Liver (tissue), 9 donors: Measurements from ENCODE around the gene ACTR2. TPM values are rescaled to one million over a fixed set of nuclear protein-coding genes. Genes with fewer than 3 reads are reported as not detected.

Source experiments
- DNase-seq: peaks from one replicate; pipeline ENCODE4 v3.0.0-alpha.2; 2017; ENCODE audit warnings: low spot score
- H3K27ac ChIP-seq, 2 donors: one replicate each; pipeline ENCODE4 v1.7.0; 2013; ENCODE audit warnings: inconsistent platforms in 2 of 2, low read length in 2 of 2, control low read depth in 1 of 2, low read depth in 1 of 2, mild to moderate bottlenecking in 1 of 2
- H3K27me3 ChIP-seq, 4 donors: one replicate each; pipeline versions ENCODE4 v1.6.1 to v1.7.0; 2013; ENCODE audit warnings: low read length in 3 of 4, inconsistent platforms in 1 of 4, mild to moderate bottlenecking in 1 of 4, moderate library complexity in 1 of 4; ENCODE audit not compliant: control insufficient read depth in 4 of 4, insufficient read depth in 4 of 4
- H3K36me3 ChIP-seq, 4 donors: one replicate each; pipeline versions ENCODE4 v1.6.1 to v1.7.0; 2013; ENCODE audit warnings: low read length in 3 of 4, mild to moderate bottlenecking in 3 of 4, low read depth in 1 of 4, moderate library complexity in 1 of 4; ENCODE audit not compliant: control insufficient read depth in 4 of 4, insufficient read depth in 3 of 4
- H3K4me1 ChIP-seq, 4 donors: one replicate each; pipeline versions ENCODE4 v1.6.1 to v1.7.0; 2013; ENCODE audit warnings: low read length in 3 of 4, mild to moderate bottlenecking in 3 of 4, moderate library complexity in 1 of 4; ENCODE audit not compliant: control insufficient read depth in 4 of 4, insufficient read depth in 4 of 4
- H3K4me3 ChIP-seq, 3 donors: one replicate each; pipeline versions ENCODE4 v1.6.1 to v1.7.0; 2013; ENCODE audit warnings: low read length in 3 of 3, control low read depth in 1 of 3, low read depth in 1 of 3, mild to moderate bottlenecking in 1 of 3
- H3K9ac ChIP-seq, 2 donors: one replicate each; pipeline ENCODE4 v1.7.0; 2013; ENCODE audit warnings: low read length in 2 of 2, mild to moderate bottlenecking in 2 of 2, moderate library complexity in 2 of 2, control low read depth in 1 of 2, low read depth in 1 of 2
- H3K9me3 ChIP-seq, 4 donors: one replicate each; pipeline versions ENCODE4 v1.6.1 to v1.7.0; 2013; ENCODE audit warnings: low read length in 3 of 4; ENCODE audit not compliant: control insufficient read depth in 4 of 4
- ATF3 ChIP-seq: IDR thresholded peaks from 2 replicates; pipeline ENCODE4 v1.6.1; 2016; ENCODE audit warnings: antibody characterized with exemption
- HNF4A ChIP-seq, 2 donors: conservative IDR thresholded peaks; 2 replicates each; pipeline ENCODE4 v1.6.1; 2016; ENCODE audit warnings: antibody characterized with exemption in 2 of 2, mild to moderate bottlenecking in 2 of 2
- TAF1 ChIP-seq: conservative IDR thresholded peaks from 2 replicates; pipeline ENCODE4 v1.6.1; 2016; ENCODE audit warnings: antibody characterized with exemption, mild to moderate bottlenecking
- ZBTB33 ChIP-seq: IDR thresholded peaks from 2 replicates; pipeline ENCODE4 v1.6.1; 2016; ENCODE audit warnings: antibody characterized with exemption
- WGBS: extraction: QIAGEN DNeasy Blood & Tissue Kit; methylation state at CpG from one replicate; pipeline ENCODE4 v1.1.7; 2013; 5-methylcytosine and 5-hydroxymethylcytosine counted together
- polyA plus RNA-seq, 2 donors: library from polyadenylated mRNA; stranded (reverse) in 1 of 2; unstranded in 1 of 2; fragments of 200-250 nt in 1 of 2; fragments of >200 nt in 1 of 2; fragmentation: Nextera tagmentation in 1 of 2; extraction: Ambion mirVana in 1 of 2; gene quantifications; one replicate each; pipeline versions ENCODE4 v1.2.1 to v1.2.3, GENCODE V29; 2013 to 2015
- total RNA-seq, 2 donors: library from RNA; depleted of rRNA; stranded (reverse); fragments of >200 nt; gene quantifications; one replicate each; pipeline ENCODE4 v1.2.3, GENCODE V29; 2014
- TF ChIP-seq, protein P1 (sequence below): IDR thresholded peaks from 2 replicates; pipeline ENCODE4 v1.6.1; 2016; ENCODE audit warnings: antibody characterized with exemption
- TF ChIP-seq, protein P2 (sequence below): IDR thresholded peaks from 2 replicates; pipeline ENCODE4 v1.6.1; 2016; ENCODE audit warnings: antibody characterized with exemption, mild to moderate bottlenecking
- donor health status: healthy.
- donor health status: healthy.
- donor health status: healthy.
- donor health status: healthy.
- donor health status: healthy.

Gene ACTR2
- total and polyA plus RNA-seq, 4 donors, result 21.6 to 72.0 (median 45.9) TPM

GRCh38 chr2:65204461-65205210 lies 23.0 kb upstream of the ACTR2 start:
- Histone ChIP-seq H3K27me3 (no peaks in the 10 kb centered on the region), H3K4me1 (no peaks in the 10 kb centered on the region), H3K4me3 (no peak overlapping the region), H3K9me3 (no peaks in the 10 kb centered on the region), H3K36me3 (no peaks in the 10 kb centered on the region), H3K9ac (no peak overlapping the region), H3K27ac (no peak overlapping the region)
- peak in 1 of 2 donors; percentile 22 for TF ChIP-seq HNF4A (conservative IDR thresholded peaks at IDR 0.05)
- no peak for TF ChIP-seq ZBTB33
- 94% methylated on average over 20 of the region's 20 CpGs for WGBS
- DNase-seq, result no peak

DNA sequence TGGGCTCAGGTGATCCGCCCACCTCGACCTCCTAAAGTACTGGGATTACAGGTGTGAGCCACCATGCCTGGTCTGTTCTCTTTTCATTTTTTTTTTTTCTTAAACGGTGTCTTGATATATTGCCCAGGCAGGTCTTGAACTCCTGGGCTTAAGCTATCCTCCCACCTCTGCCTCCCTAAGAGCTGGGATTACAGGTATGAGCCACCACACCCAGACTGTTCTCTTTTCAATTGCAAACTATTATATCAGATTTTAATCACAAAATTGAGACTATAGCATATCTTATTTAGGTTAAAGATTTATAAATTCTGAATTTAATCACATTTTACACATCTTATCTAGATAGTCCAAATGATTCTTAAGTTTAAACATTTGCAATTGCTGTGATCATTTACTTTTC lies 15.5 kb upstream of the ACTR2 start:
- Histone ChIP-seq H3K4me3 (no peak overlapping the region), H3K27me3 (no peaks in the 10 kb centered on the region), H3K36me3 (no peaks in the 10 kb centered on the region), H3K27ac (no peak overlapping the region), H3K4me1 (no peaks in the 10 kb centered on the region), H3K9ac (no peak overlapping the region), H3K9me3 (no peaks in the 10 kb centered on the region)
- DNase-seq, result no peak
- TF ChIP-seq, protein P1, sequence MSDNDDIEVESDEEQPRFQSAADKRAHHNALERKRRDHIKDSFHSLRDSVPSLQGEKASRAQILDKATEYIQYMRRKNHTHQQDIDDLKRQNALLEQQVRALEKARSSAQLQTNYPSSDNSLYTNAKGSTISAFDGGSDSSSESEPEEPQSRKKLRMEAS, result no peak
- no peak for TF ChIP-seq TAF1
- no peak for TF ChIP-seq ATF3
- TF ChIP-seq, protein P2, sequence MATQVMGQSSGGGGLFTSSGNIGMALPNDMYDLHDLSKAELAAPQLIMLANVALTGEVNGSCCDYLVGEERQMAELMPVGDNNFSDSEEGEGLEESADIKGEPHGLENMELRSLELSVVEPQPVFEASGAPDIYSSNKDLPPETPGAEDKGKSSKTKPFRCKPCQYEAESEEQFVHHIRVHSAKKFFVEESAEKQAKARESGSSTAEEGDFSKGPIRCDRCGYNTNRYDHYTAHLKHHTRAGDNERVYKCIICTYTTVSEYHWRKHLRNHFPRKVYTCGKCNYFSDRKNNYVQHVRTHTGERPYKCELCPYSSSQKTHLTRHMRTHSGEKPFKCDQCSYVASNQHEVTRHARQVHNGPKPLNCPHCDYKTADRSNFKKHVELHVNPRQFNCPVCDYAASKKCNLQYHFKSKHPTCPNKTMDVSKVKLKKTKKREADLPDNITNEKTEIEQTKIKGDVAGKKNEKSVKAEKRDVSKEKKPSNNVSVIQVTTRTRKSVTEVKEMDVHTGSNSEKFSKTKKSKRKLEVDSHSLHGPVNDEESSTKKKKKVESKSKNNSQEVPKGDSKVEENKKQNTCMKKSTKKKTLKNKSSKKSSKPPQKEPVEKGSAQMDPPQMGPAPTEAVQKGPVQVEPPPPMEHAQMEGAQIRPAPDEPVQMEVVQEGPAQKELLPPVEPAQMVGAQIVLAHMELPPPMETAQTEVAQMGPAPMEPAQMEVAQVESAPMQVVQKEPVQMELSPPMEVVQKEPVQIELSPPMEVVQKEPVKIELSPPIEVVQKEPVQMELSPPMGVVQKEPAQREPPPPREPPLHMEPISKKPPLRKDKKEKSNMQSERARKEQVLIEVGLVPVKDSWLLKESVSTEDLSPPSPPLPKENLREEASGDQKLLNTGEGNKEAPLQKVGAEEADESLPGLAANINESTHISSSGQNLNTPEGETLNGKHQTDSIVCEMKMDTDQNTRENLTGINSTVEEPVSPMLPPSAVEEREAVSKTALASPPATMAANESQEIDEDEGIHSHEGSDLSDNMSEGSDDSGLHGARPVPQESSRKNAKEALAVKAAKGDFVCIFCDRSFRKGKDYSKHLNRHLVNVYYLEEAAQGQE, result no peak
- WGBS, result 89% methylated on average over 3 of the region's 3 CpGs

DNA sequence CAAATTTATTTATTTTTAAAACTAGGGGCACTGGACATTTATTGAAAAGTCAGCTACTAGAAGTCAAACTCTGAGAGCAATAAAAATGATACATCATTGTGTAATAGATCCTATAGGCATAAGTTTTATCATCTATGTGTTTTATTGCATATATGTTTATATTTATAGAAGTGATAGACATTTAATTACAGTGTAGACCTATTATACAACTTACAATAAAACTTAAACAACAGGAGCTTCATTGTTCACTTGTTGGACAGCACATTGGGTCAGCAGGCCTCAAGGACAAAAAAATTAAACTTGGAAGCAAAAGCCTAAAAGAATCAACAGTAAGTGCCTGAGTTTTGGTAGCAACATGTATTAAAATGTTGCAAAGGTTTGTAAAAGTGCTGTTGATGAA lies 15.0 kb upstream of the ACTR2 start:
- no peak overlapping the region for H3K4me3 ChIP-seq
- DNase-seq, result no peak
- no peaks in the 10 kb centered on the region for H3K4me1 ChIP-seq
- no peak for TF ChIP-seq HNF4A (conservative IDR thresholded peaks at IDR 0.05)
- no peaks in the 10 kb centered on the region for H3K36me3 ChIP-seq
- no peaks in the 10 kb centered on the region for H3K27me3 ChIP-seq
- no peak overlapping the region for H3K9ac ChIP-seq
- H3K9me3 ChIP-seq, result no peaks in the 10 kb centered on the region
- H3K27ac ChIP-seq, result no peak overlapping the region
